WERI-Rb-1 (cell line): ENCODE data around the gene DYNLT2.
"Not testable (repeated sequence)": the region's sequence is repeated elsewhere in the genome, so short reads cannot be mapped to it uniquely, and the experiment has no call there.

Source experiments
- DNase-seq: peaks from one replicate; pipeline ENCODE4 v3.0.0-alpha.2; 2020
- H3K27ac ChIP-seq: fragments of 250-450 bp; sonication (Bioruptor Pico); 2 replicates; pipeline ENCODE4 v1.5.1; 2020; ENCODE audit warnings: mild to moderate bottlenecking, moderate library complexity
- H3K27me3 ChIP-seq: fragments of 250-450 bp; sonication (Bioruptor Pico); 2 replicates; pipeline ENCODE4 v1.5.1; 2021; ENCODE audit warnings: mild to moderate bottlenecking, low read depth, moderate library complexity; ENCODE audit not compliant: insufficient read depth, severe bottlenecking
- H3K36me3 ChIP-seq: fragments of 250-450 bp; sonication (Bioruptor Pico); 2 replicates; pipeline ENCODE4 v1.5.1; 2020; ENCODE audit warnings: mild to moderate bottlenecking, moderate library complexity
- H3K4me3 ChIP-seq: 2 replicates; pipeline ENCODE4 v1.5.1; 2011; ENCODE audit warnings: low read depth, mild to moderate bottlenecking, control low read depth, low read length
- H3K9me3 ChIP-seq: fragments of 250-450 bp; sonication (Bioruptor Pico); 2 replicates; pipeline ENCODE4 v1.5.1; 2021; ENCODE audit warnings: mild to moderate bottlenecking, moderate library complexity; ENCODE audit not compliant: severe bottlenecking
- TF ChIP-seq, protein P1 (sequence below): IDR thresholded peaks from 2 replicates; pipeline ENCODE4 v1.5.1; 2011; ENCODE audit warnings: low read depth, mild to moderate bottlenecking, control low read depth, inconsistent platforms, low read length

DYNLT2 gene

DNA sequence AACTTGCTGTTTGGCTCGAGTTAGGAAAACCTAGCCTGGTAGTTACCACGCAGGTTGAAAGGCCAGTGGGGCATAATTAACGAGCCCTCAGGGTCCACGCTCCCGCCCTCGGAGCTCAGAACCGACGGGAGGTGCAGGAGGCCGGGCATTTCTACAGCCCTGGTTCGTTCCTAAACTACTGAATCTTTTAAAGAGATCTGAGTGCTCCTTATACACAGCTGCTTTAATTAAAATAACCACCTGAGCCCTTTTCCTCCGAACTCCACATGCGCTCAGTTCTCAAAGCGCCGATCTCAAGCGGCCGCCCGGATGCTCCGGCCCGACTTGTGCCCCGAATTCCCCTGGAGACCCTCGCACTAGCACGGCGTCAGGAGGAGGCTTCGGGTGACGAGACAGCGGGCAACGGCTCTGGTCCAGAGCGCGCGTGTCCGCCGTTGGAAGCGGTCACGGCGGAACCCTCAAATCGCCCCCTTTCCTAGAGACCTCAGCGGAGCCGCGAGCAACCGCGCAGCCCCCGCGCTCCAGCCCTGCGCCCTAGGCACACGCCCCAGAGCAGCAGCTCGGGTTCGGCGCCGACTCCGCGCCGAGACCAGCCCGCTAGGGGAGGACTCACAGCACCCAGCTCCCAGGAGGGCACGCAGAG is 49.9 kb downstream of the DYNLT2 start:
- Histone ChIP-seq H3K27me3 (no peaks in the 10 kb centered on the region), H3K36me3 (peaks cover 40% of the 10 kb centered on the region), H3K27ac (peak overlapping the region; percentile 92), H3K4me3 (peak overlapping the region; percentile 99), H3K9me3 (no peaks in the 10 kb centered on the region)
- TF ChIP-seq, protein P1, sequence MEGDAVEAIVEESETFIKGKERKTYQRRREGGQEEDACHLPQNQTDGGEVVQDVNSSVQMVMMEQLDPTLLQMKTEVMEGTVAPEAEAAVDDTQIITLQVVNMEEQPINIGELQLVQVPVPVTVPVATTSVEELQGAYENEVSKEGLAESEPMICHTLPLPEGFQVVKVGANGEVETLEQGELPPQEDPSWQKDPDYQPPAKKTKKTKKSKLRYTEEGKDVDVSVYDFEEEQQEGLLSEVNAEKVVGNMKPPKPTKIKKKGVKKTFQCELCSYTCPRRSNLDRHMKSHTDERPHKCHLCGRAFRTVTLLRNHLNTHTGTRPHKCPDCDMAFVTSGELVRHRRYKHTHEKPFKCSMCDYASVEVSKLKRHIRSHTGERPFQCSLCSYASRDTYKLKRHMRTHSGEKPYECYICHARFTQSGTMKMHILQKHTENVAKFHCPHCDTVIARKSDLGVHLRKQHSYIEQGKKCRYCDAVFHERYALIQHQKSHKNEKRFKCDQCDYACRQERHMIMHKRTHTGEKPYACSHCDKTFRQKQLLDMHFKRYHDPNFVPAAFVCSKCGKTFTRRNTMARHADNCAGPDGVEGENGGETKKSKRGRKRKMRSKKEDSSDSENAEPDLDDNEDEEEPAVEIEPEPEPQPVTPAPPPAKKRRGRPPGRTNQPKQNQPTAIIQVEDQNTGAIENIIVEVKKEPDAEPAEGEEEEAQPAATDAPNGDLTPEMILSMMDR: no peak
- DNase-seq: no peak

DNA sequence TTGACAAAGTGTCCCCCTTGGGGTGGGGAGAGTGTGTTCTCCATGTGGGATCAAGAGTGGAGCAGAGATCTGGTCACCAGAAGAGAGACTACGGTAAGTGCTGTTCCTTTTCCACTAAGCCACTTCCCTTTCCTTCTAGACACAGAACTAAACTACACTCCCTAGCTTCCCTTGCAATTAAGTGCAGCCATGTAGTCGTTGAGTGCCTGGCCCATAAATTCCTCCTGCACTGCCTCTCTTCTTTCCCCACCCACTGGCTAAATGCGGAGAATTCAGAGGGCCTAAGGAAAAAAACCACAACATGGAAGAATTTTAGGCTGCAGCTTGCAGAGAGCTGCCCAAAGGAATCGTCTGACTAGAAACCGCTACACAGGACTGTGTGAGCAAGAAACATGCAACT is 51.1 kb downstream of the DYNLT2 start:
- no peak for DNase-seq
- Histone ChIP-seq H3K9me3 (no peaks in the 10 kb centered on the region), H3K36me3 (peaks cover 30% of the 10 kb centered on the region), H3K27me3 (no peaks in the 10 kb centered on the region), H3K27ac (no peak overlapping the region), H3K4me3 (no peak overlapping the region)
- TF ChIP-seq, protein P1: no peak

DNA sequence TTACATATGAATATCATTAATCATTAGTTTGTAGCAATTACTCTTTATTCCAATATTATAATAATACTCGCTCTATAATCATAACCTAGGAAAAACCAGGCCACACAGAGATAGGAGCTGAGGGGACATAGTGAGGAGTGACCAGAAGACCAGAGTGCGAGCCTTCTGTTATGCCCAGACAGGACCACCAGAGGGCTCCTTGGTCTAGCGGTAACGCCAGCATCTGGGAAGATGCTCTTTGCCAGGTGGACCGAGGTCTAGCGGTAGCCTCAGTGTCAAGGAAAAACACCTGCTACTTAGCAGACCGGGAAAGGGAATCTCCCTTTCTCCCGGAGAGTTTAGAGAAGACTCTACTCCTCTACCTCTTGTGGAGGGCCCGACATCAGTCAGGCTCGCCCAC is 54.3 kb downstream of the DYNLT2 start:
- not testable (repeated sequence) for H3K27ac ChIP-seq, H3K36me3 ChIP-seq, H3K27me3 ChIP-seq, H3K4me3 ChIP-seq, H3K9me3 ChIP-seq
- TF ChIP-seq, protein P1: peak; percentile 74
- peak; percentile 73 for DNase-seq

DNA sequence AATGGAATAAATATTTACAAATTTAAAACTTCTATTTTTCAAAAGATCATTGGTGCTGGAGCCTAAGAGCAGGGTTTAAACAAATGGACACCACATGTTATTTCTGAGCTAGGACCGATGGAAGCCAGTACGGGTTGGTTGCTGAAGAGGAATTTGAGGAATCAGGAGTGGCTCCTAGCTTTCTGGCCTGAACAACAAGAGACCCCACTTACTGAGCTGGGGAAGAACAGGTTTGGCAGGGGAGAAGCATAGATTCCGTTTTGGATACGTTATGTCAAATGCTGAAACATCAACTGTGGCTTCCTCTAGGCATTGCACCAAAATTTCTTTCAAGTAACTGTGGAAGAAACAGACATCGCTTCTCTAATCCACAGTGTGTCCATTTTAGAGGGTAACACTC is 56.2 kb downstream of the DYNLT2 start:
- TF ChIP-seq, protein P1: no peak
- no peak for DNase-seq
- no peaks in the 10 kb centered on the region; the same call in 1 of the 2 replicates for H3K36me3 ChIP-seq
- no peak overlapping the region for H3K4me3 ChIP-seq
- no peak overlapping the region for H3K27ac ChIP-seq
- no peaks in the 10 kb centered on the region for H3K27me3 ChIP-seq
- no peaks in the 10 kb centered on the region for H3K9me3 ChIP-seq

DNA sequence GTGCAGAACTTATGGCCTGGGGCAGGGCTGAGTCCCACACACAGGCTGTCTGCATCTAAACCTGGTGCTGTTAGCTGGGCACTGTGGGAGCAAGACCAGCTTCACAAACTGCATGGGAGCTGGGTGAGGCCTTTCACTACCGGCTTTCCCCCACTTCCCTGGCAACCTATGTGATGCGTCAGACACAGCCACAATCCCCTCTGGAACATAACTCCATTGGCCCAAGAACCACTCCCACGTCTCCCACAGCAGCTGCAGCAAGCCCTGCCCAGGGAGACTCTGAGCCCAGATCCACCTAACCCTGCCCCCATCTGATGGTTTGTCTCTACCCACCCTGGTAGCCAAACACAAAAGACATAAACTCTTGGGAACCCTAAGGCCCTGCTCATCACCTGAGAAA is 58.9 kb downstream of the DYNLT2 start:
- Histone ChIP-seq H3K4me3 (no peak overlapping the region), H3K9me3 (no peaks in the 10 kb centered on the region), H3K27me3 (no peaks in the 10 kb centered on the region), H3K36me3 (peaks cover 10% of the 10 kb centered on the region), H3K27ac (no peak overlapping the region)
- no peak for DNase-seq
- TF ChIP-seq, protein P1: no peak

DNA sequence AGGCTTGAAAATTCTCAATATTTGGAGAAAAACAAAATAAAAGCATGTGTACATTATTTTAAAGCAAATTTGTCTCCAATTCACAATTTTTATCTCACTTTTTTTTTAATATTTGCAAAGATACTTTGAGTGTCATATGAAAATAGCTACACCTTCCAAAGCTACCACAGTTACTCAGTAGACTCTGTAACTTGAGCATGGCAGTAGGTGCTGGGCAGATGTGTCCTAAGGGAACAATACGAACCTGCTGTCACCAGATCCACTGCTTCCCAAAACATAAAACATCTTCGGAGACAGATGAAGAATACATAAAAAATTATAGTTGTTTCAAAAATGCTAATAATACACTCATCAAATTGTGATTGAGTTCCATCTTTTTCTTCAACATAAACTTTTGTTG is 60.1 kb downstream of the DYNLT2 start:
- TF ChIP-seq, protein P1: no peak
- DNase-seq: no peak
- H3K27ac ChIP-seq: no peak overlapping the region
- no peaks in the 10 kb centered on the region for H3K27me3 ChIP-seq
- H3K4me3 ChIP-seq: no peak overlapping the region
- H3K9me3 ChIP-seq: no peaks in the 10 kb centered on the region
- H3K36me3 ChIP-seq: peaks cover 17% of the 10 kb centered on the region
